Astrocyte (in vitro differentiated cells and primary cell): ENCODE data around the gene NUAK1. TPM values are rescaled to one million over a fixed set of nuclear protein-coding genes. Genes with fewer than 3 reads are reported as not detected.

Experiments
- DNase-seq: peaks from one replicate; pipeline ENCODE4 v3.0.0-alpha.2; 2010; ENCODE audit warnings: low read depth
- FAIRE-seq: peaks from 2 replicates; lab custom pipeline; 2011; peaks lifted over from hg19 to GRCh38; lab: Jason Lieb, UNC
- H2AFZ ChIP-seq: 2 replicates; pipeline ENCODE4 v1.6.0; 2012; ENCODE audit warnings: low read depth, low read length, inconsistent platforms
- H3K27ac ChIP-seq: 2 replicates; pipeline ENCODE4 v1.5.1; 2011; ENCODE audit warnings: low read depth, low read length, inconsistent platforms
- H3K27me3 ChIP-seq: 2 replicates; pipeline ENCODE4 v1.6.0; 2011; ENCODE audit warnings: low read length, inconsistent platforms; ENCODE audit not compliant: insufficient read depth
- H3K36me3 ChIP-seq: 2 replicates; pipeline ENCODE4 v1.5.1; 2011; ENCODE audit warnings: low read length, inconsistent platforms; ENCODE audit not compliant: insufficient read depth
- H3K4me1 ChIP-seq: 2 replicates; pipeline ENCODE4 v1.5.1; 2011; ENCODE audit warnings: low read length, inconsistent platforms; ENCODE audit not compliant: insufficient read depth
- H3K4me2 ChIP-seq: 2 replicates; pipeline ENCODE4 v1.6.0; 2012; ENCODE audit warnings: low read length, inconsistent platforms
- H3K4me3 ChIP-seq: 2 replicates; pipeline ENCODE4 v1.5.1; 2011; ENCODE audit warnings: low read depth, mild to moderate bottlenecking, low read length, inconsistent platforms; ENCODE audit not compliant: insufficient read depth
- H3K79me2 ChIP-seq: 2 replicates; pipeline ENCODE4 v1.6.0; 2012; ENCODE audit warnings: mild to moderate bottlenecking, low read length, inconsistent platforms; ENCODE audit not compliant: insufficient read depth
- H3K9ac ChIP-seq: 2 replicates; pipeline ENCODE4 v1.6.0; 2012; ENCODE audit warnings: mild to moderate bottlenecking, low read length, inconsistent platforms
- H3K9me3 ChIP-seq: 2 replicates; pipeline ENCODE4 v1.5.1; 2012; ENCODE audit warnings: low read depth, mild to moderate bottlenecking, low read length, inconsistent platforms; ENCODE audit not compliant: insufficient read depth
- H4K20me1 ChIP-seq: 2 replicates; pipeline ENCODE4 v1.6.0; 2012; ENCODE audit warnings: low read length, inconsistent platforms; ENCODE audit not compliant: insufficient read depth
- H3K27ac Mint-ChIP-seq: one replicate; pipeline ENCODE4 v1.8.0; 2021; ENCODE audit warnings: mild to moderate bottlenecking, mixed read lengths; ENCODE audit not compliant: unreplicated experiment
- H3K27me3 Mint-ChIP-seq: one replicate; pipeline ENCODE4 v1.8.0; 2021; ENCODE audit warnings: low read depth, mixed read lengths; ENCODE audit not compliant: unreplicated experiment
- H3K36me3 Mint-ChIP-seq: one replicate; pipeline ENCODE4 v1.8.0; 2021; ENCODE audit warnings: low read depth, mixed read lengths; ENCODE audit not compliant: unreplicated experiment
- H3K4me1 Mint-ChIP-seq: one replicate; pipeline ENCODE4 v1.8.0; 2021; ENCODE audit warnings: low read depth, mixed read lengths; ENCODE audit not compliant: unreplicated experiment
- H3K4me3 Mint-ChIP-seq: one replicate; pipeline ENCODE4 v1.8.0; 2021; ENCODE audit warnings: mild to moderate bottlenecking, moderate library complexity, mixed read lengths; ENCODE audit not compliant: unreplicated experiment
- H3K9me3 Mint-ChIP-seq: one replicate; pipeline ENCODE4 v1.8.0; 2021; ENCODE audit warnings: mild to moderate bottlenecking, mixed read lengths; ENCODE audit not compliant: unreplicated experiment
- CTCF ChIP-seq: IDR thresholded peaks from 2 replicates; pipeline ENCODE4 v1.5.1; 2011; ENCODE audit warnings: low read depth, mild to moderate bottlenecking, inconsistent platforms, low read length, moderate library complexity; ENCODE audit not compliant: insufficient read depth
- EZH2 ChIP-seq: IDR thresholded peaks from 2 replicates; pipeline ENCODE4 v1.6.1; 2012; ENCODE audit warnings: mild to moderate bottlenecking, low read length, inconsistent platforms; ENCODE audit not compliant: insufficient read depth
- total RNA-seq: library from RNA; stranded (reverse); gene quantifications from 2 replicates; pipeline ENCODE4 v1.2.1, GENCODE V29; 2021

Gene NUAK1
- total RNA-seq, 1 donor from 2014 or later = 94.0 TPM

- Histone ChIP-seq H3K4me2 (peak overlapping the region; percentile 75), H3K4me3 (no peak overlapping the region), H3K27ac (peak overlapping the region; percentile 97), H3K9me3 (no peaks in the 10 kb centered on the region), H4K20me1 (no peaks in the 10 kb centered on the region), H3K27me3 (no peaks in the 10 kb centered on the region), H3K36me3 (peaks cover 5% of the 10 kb centered on the region), H3K79me2 (peaks cover 47% of the 10 kb centered on the region), H3K9ac (peak overlapping the region; percentile 87), H2AFZ (no peak overlapping the region), H3K4me1 (peaks cover 58% of the 10 kb centered on the region)
- peaks cover 2% of the 10 kb centered on the region for H3K9me3 Mint-ChIP-seq
- TF ChIP-seq EZH2 = no peak
- no peak for TF ChIP-seq CTCF
- peak; percentile 5 for FAIRE-seq
- no peak for DNase-seq
- no peak overlapping the region for H3K4me3 Mint-ChIP-seq
- peak overlapping the region; percentile 99 for H3K27ac Mint-ChIP-seq
- H3K4me1 Mint-ChIP-seq = peaks cover 68% of the 10 kb centered on the region
- H3K36me3 Mint-ChIP-seq = peaks cover 52% of the 10 kb centered on the region
- H3K27me3 Mint-ChIP-seq = no peaks in the 10 kb centered on the region
These were observed 53.5 kb downstream of the NUAK1 start for GRCh38 chr12:106085213-106085612.

- Histone ChIP-seq H3K4me2 (peak overlapping the region; percentile 75), H4K20me1 (no peaks in the 10 kb centered on the region), H3K4me3 (no peak overlapping the region), H3K36me3 (peaks cover 5% of the 10 kb centered on the region), H3K27me3 (no peaks in the 10 kb centered on the region), H3K9me3 (no peaks in the 10 kb centered on the region), H3K27ac (peak overlapping the region; percentile 97), H3K9ac (peak overlapping the region; percentile 87), H2AFZ (no peak overlapping the region), H3K4me1 (peaks cover 58% of the 10 kb centered on the region), H3K79me2 (peaks cover 49% of the 10 kb centered on the region)
- no peak for TF ChIP-seq CTCF
- no peak for TF ChIP-seq EZH2
- H3K4me3 Mint-ChIP-seq = no peak overlapping the region
- H3K4me1 Mint-ChIP-seq = peaks cover 68% of the 10 kb centered on the region
- peak overlapping the region; percentile 99 for H3K27ac Mint-ChIP-seq
- no peak for FAIRE-seq
- H3K36me3 Mint-ChIP-seq = peaks cover 54% of the 10 kb centered on the region
- H3K9me3 Mint-ChIP-seq = peaks cover 2% of the 10 kb centered on the region
- DNase-seq = no peak
- H3K27me3 Mint-ChIP-seq = no peaks in the 10 kb centered on the region
These were observed 54.0 kb downstream of the NUAK1 start for GRCh38 chr12:106084759-106085158.

- FAIRE-seq (peak; percentile 96), DNase-seq (peak; percentile 97)
- Histone ChIP-seq H3K4me1 (peaks cover 62% of the 10 kb centered on the region), H3K36me3 (peaks cover 7% of the 10 kb centered on the region), H3K79me2 (peaks cover 53% of the 10 kb centered on the region), H3K27ac (peak overlapping the region; percentile 97), H3K27me3 (no peaks in the 10 kb centered on the region), H2AFZ (no peak overlapping the region), H4K20me1 (no peaks in the 10 kb centered on the region), H3K9me3 (no peaks in the 10 kb centered on the region), H3K4me2 (peak overlapping the region; percentile 75), H3K4me3 (peak overlapping the region; percentile 30), H3K9ac (peak overlapping the region; percentile 87)
- Mint-ChIP-seq H3K36me3 (peaks cover 50% of the 10 kb centered on the region), H3K9me3 (peaks cover 2% of the 10 kb centered on the region), H3K4me1 (peaks cover 71% of the 10 kb centered on the region), H3K27me3 (no peaks in the 10 kb centered on the region), H3K4me3 (peak overlapping the region; percentile 69), H3K27ac (peak overlapping the region; percentile 99)
- TF ChIP-seq EZH2 = no peak
- TF ChIP-seq CTCF = no peak
These were observed 54.6 kb downstream of the NUAK1 start for GRCh38 chr12:106084014-106084671.
